MM.1S (cell line): Measurements from ENCODE around the gene CD3D.

ENCODE experiments used
- DNase-seq: peaks from one replicate; pipeline ENCODE4 v3.0.0-alpha.2; 2015
- H2AFZ ChIP-seq: fragments of 300-600 bp; sonication (generic); 2 replicates; pipeline ENCODE4 v1.6.0; 2016; ENCODE audit warnings: antibody characterized with exemption, low read length
- H3F3A ChIP-seq: fragments of 300-600 bp; sonication (generic); 2 replicates; pipeline ENCODE4 v1.6.1; 2016; ENCODE audit warnings: mild to moderate bottlenecking, antibody characterized with exemption, low read length, moderate library complexity, mixed read lengths; ENCODE audit not compliant: insufficient read depth
- H3K27ac ChIP-seq: fragments of 300-600 bp; sonication (generic); 2 replicates; pipeline ENCODE4 v1.5.1; 2016; ENCODE audit warnings: mild to moderate bottlenecking, low read length
- H3K27me3 ChIP-seq: fragments of 300-600 bp; sonication (generic); replicated peaks from 2 replicates; pipeline ENCODE4 v1.6.0; 2016; ENCODE audit warnings: low read length; ENCODE audit not compliant: insufficient read depth
- H3K36me3 ChIP-seq: fragments of 300-600 bp; sonication (generic); replicated peaks from 2 replicates; pipeline ENCODE4 v1.6.1; 2016; ENCODE audit warnings: mild to moderate bottlenecking, low read length, mixed read lengths; ENCODE audit not compliant: insufficient read depth
- H3K4me1 ChIP-seq: fragments of 300-600 bp; sonication (generic); 2 replicates; pipeline ENCODE4 v1.6.1; 2016; ENCODE audit warnings: low read length, mixed read lengths
- H3K4me2 ChIP-seq: fragments of 300-600 bp; sonication (generic); 2 replicates; pipeline ENCODE4 v1.6.0; 2016; ENCODE audit warnings: low read depth, low read length
- H3K4me3 ChIP-seq: fragments of 300-600 bp; sonication (generic); 2 replicates; pipeline ENCODE4 v1.5.1; 2016; ENCODE audit warnings: low read length, mixed read lengths
- H3K79me2 ChIP-seq: fragments of 300-600 bp; sonication (generic); 2 replicates; pipeline ENCODE4 v1.6.1; 2016; ENCODE audit warnings: mixed run types, low read length, mixed read lengths
- H3K9ac ChIP-seq: fragments of 300-600 bp; sonication (generic); 2 replicates; pipeline ENCODE4 v1.6.1; 2016; ENCODE audit warnings: low read length, mixed read lengths
- H3K9me2 ChIP-seq: fragments of 300-600 bp; sonication (generic); replicated peaks from 2 replicates; pipeline ENCODE4 v1.6.1; 2016; ENCODE audit warnings: mild to moderate bottlenecking, low read length, mixed read lengths; ENCODE audit not compliant: insufficient read depth
- H3K9me3 ChIP-seq: fragments of 300-600 bp; sonication (generic); replicated peaks from 2 replicates; pipeline ENCODE4 v1.6.1; 2016; ENCODE audit warnings: mild to moderate bottlenecking, low read length, mixed read lengths; ENCODE audit not compliant: insufficient read depth
- H4K20me1 ChIP-seq: fragments of 300-600 bp; sonication (generic); 2 replicates; pipeline ENCODE4 v1.6.1; 2016; ENCODE audit warnings: mild to moderate bottlenecking, low read length, moderate library complexity, mixed read lengths; ENCODE audit not compliant: insufficient read depth
- EZH2 ChIP-seq: fragments of 300-600 bp; sonication (generic); optimal IDR thresholded peaks from 2 replicates; pipeline ENCODE3; 2017; ENCODE audit warnings: low read depth, mild to moderate bottlenecking, antibody characterized with exemption, low read length, mixed read lengths
- EZH2phosphoT487 ChIP-seq: fragments of 300-600 bp; sonication (generic); IDR thresholded peaks from 2 replicates; pipeline ENCODE4 v1.6.1; 2018; ENCODE audit warnings: antibody characterized with exemption, low read length
- TF ChIP-seq, protein P1 (sequence below): fragments of 300-600 bp; sonication (generic); IDR thresholded peaks from 2 replicates; pipeline ENCODE4 v1.5.1; 2016; ENCODE audit warnings: antibody characterized with exemption, low read length, mixed read lengths

CD3D gene

DNA sequence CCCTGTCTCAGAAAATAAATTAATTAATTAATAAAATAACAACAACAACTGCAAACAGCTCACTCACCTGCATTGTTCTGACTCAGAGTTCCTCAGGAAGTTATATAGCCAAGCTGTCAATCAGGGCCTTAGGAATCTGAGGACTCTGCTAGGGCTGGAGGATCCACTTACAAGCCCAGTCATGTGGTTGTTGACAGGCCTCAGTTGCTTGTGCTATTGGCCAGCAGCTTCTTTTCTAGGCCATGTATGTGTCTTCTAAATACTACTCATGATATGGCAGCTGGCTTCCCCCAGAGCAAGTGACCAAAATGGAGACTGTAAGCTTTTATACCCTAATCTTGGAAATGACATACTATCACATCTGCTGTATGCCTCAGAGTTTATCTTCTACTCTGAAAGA is 38.1 kb upstream of the CD3D start:
- H3K9me2 ChIP-seq: no peaks in the 10 kb centered on the region
- H2AFZ ChIP-seq: no peak overlapping the region
- H3K79me2 ChIP-seq: no peaks in the 10 kb centered on the region
- H3K27ac ChIP-seq: no peak overlapping the region
- no peaks in the 10 kb centered on the region for H3K4me1 ChIP-seq
- H3K4me2 ChIP-seq: no peak overlapping the region
- no peak for DNase-seq
- H3F3A ChIP-seq: no peaks in the 10 kb centered on the region
- H3K9me3 ChIP-seq: no peaks in the 10 kb centered on the region
- no peaks in the 10 kb centered on the region for H4K20me1 ChIP-seq
- no peak overlapping the region for H3K9ac ChIP-seq
- H3K27me3 ChIP-seq: no peaks in the 10 kb centered on the region
- peaks cover 8% of the 10 kb centered on the region; the same call in 1 of the 2 replicates for H3K36me3 ChIP-seq
- no peak overlapping the region for H3K4me3 ChIP-seq
- TF ChIP-seq EZH2: no peak
- TF ChIP-seq EZH2phosphoT487: no peak
- TF ChIP-seq, protein P1, sequence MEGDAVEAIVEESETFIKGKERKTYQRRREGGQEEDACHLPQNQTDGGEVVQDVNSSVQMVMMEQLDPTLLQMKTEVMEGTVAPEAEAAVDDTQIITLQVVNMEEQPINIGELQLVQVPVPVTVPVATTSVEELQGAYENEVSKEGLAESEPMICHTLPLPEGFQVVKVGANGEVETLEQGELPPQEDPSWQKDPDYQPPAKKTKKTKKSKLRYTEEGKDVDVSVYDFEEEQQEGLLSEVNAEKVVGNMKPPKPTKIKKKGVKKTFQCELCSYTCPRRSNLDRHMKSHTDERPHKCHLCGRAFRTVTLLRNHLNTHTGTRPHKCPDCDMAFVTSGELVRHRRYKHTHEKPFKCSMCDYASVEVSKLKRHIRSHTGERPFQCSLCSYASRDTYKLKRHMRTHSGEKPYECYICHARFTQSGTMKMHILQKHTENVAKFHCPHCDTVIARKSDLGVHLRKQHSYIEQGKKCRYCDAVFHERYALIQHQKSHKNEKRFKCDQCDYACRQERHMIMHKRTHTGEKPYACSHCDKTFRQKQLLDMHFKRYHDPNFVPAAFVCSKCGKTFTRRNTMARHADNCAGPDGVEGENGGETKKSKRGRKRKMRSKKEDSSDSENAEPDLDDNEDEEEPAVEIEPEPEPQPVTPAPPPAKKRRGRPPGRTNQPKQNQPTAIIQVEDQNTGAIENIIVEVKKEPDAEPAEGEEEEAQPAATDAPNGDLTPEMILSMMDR: no peak

DNA sequence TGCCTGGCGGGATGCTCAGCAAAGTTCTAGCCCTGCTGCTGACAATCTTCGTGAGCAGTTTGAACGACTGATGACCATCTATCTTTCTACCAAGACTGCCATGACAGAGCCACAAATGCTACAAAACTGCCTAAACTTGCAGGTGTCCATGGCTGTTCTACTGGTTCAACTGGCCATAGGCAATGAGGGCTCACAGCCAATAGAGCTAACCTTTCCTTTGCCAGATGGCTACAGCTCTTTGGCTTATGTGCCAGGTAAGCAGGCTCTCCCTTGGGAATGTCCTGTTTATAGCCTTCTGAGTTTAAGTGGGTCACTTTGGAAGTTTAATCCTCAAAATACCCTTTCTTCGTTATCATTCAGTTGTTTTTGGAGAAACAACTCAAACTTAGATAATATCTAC is 37.0 kb upstream of the CD3D start:
- Histone ChIP-seq H3K4me2 (no peak overlapping the region), H3K27ac (no peak overlapping the region), H3F3A (no peaks in the 10 kb centered on the region), H3K79me2 (no peaks in the 10 kb centered on the region), H3K9me3 (no peaks in the 10 kb centered on the region), H3K9ac (no peak overlapping the region), H3K9me2 (no peaks in the 10 kb centered on the region), H3K4me3 (no peak overlapping the region), H3K27me3 (no peaks in the 10 kb centered on the region), H3K36me3 (peaks cover 5% of the 10 kb centered on the region; the same call in 1 of the 2 replicates), H4K20me1 (no peaks in the 10 kb centered on the region), H3K4me1 (no peaks in the 10 kb centered on the region), H2AFZ (no peak overlapping the region)
- TF ChIP-seq EZH2 (no peak), EZH2phosphoT487 (no peak)
- TF ChIP-seq, protein P1: no peak
- DNase-seq: no peak

DNA sequence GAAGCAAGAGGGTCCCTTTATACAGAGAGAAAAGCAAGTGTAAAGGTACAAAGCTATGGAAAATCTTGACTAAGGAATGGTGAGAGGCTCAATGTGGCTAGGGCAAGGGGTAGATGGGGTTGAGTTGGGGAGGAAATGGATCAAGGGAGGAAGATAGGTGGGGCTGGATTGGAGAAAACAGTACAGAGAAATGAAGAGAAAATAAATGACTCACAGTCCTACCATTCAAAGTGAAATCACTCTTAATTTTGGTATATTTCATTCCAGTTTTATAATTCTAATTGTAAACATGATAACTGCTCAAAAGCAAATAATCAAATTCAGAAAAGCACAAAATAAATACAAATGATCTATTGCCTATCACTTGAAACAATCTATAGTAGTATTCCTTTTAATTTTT is 33.5 kb upstream of the CD3D start:
- Histone ChIP-seq H3K4me2 (no peak overlapping the region), H3F3A (no peaks in the 10 kb centered on the region), H3K9me3 (no peaks in the 10 kb centered on the region), H4K20me1 (no peaks in the 10 kb centered on the region), H3K79me2 (no peaks in the 10 kb centered on the region), H3K27me3 (no peaks in the 10 kb centered on the region), H3K36me3 (peaks cover 9% of the 10 kb centered on the region; the same call in 1 of the 2 replicates), H3K9ac (no peak overlapping the region), H3K4me3 (no peak overlapping the region), H3K4me1 (no peaks in the 10 kb centered on the region), H3K27ac (no peak overlapping the region), H2AFZ (no peak overlapping the region), H3K9me2 (no peaks in the 10 kb centered on the region)
- TF ChIP-seq EZH2 (no peak), EZH2phosphoT487 (no peak)
- TF ChIP-seq, protein P1: no peak
- DNase-seq: no peak

- Histone ChIP-seq H3K9ac (no peak overlapping the region), H3K79me2 (no peaks in the 10 kb centered on the region), H3K4me2 (no peak overlapping the region), H3K4me3 (no peak overlapping the region), H3K27me3 (no peaks in the 10 kb centered on the region), H3F3A (no peaks in the 10 kb centered on the region), H3K9me2 (no peaks in the 10 kb centered on the region), H3K4me1 (no peaks in the 10 kb centered on the region), H4K20me1 (no peaks in the 10 kb centered on the region), H3K9me3 (no peaks in the 10 kb centered on the region), H3K36me3 (peaks cover 9% of the 10 kb centered on the region; the same call in 1 of the 2 replicates), H3K27ac (no peak overlapping the region), H2AFZ (no peak overlapping the region)
- TF ChIP-seq EZH2phosphoT487: no peak
- TF ChIP-seq, protein P1: no peak
- no peak for TF ChIP-seq EZH2
- no peak for DNase-seq
These were observed 32.2 kb upstream of the CD3D start for GRCh38 chr11:118374729-118375128.
